Heart right ventricle (tissue), 16 donors: Measurements from ENCODE around the gene NHP2. TPM values are rescaled to one million over a fixed set of nuclear protein-coding genes. Genes with fewer than 3 reads are reported as not detected.

Experiments used
- ATAC-seq, 8 donors: fragments of 200-7000 bp; cut with Tn5 transposase; one replicate each; pipeline ENCODE4 v1.9.1; 2020; ENCODE audit warnings: mild to moderate bottlenecking in 8 of 8, moderate library complexity in 8 of 8, moderate number of reproducible peaks in 1 of 8
- DNase-seq, 2 donors: peaks; one replicate each; pipeline ENCODE4 v3.0.0-alpha.2; 2020
- H3K27ac ChIP-seq, 10 donors: fragments of 200-600 bp; sonication (generic) in 2 of 10; one replicate each; pipeline versions ENCODE4 v1.5.0 to v1.8.0; 2020 to 2022; ENCODE audit warnings: mild to moderate bottlenecking in 3 of 10
- H3K27me3 ChIP-seq, 7 donors: fragments of 200-600 bp; one replicate each; pipeline ENCODE4 v1.8.0; 2021 to 2022; ENCODE audit warnings: mild to moderate bottlenecking in 2 of 7
- H3K36me3 ChIP-seq, 9 donors: fragments of 200-600 bp; sonication (generic) in 1 of 9; one replicate each; pipeline versions ENCODE4 v1.5.0 to v1.8.0; 2020 to 2022; ENCODE audit warnings: mild to moderate bottlenecking in 2 of 9
- H3K4me1 ChIP-seq, 9 donors: fragments of 200-600 bp; sonication (generic) in 1 of 9; one replicate each; pipeline versions ENCODE4 v1.5.0 to v1.8.0; 2020 to 2022; ENCODE audit warnings: mild to moderate bottlenecking in 4 of 9
- H3K4me3 ChIP-seq, 10 donors: fragments of 200-600 bp; sonication (generic) in 2 of 10; one replicate each; pipeline versions ENCODE4 v1.5.0 to v1.8.0; 2020 to 2022; ENCODE audit warnings: mild to moderate bottlenecking in 7 of 10, moderate library complexity in 2 of 10
- H3K9me3 ChIP-seq, 11 donors: fragments of 200-600 bp in 10 of 11; sonication (generic) in 2 of 11; one replicate each; pipeline versions ENCODE4 v1.5.0 to v1.8.0; 2013 to 2022; ENCODE audit warnings: mild to moderate bottlenecking in 2 of 11, control low read depth in 1 of 11, moderate library complexity in 1 of 11
- WGBS, 2 donors: extraction: QIAGEN DNeasy Blood & Tissue Kit; methylation state at CpG; one replicate each; pipeline ENCODE4 v1.1.7; 2013; ENCODE audit warnings: inconsistent platforms in 1 of 2; 5-methylcytosine and 5-hydroxymethylcytosine counted together
- intact Hi-C, 10 donors: fragments of 100-400 bp; cut with DNase I; formaldehyde crosslinking; loops; one replicate each; pipeline versions ENCODE4 v1.11.1 to v1.14.2; 2022
- polyA plus RNA-seq, 2 donors: library from polyadenylated mRNA; stranded (reverse); fragments of 200-250 nt; gene quantifications; one replicate each; pipeline ENCODE4 v1.2.3, GENCODE V29; 2013
- total RNA-seq, 10 donors: library from RNA; stranded (reverse); fragmentation: NEBNext Ultra II Directional in 3 of 10; extraction: Animal tissue kit (Norgen Biotek cat#: 25700) in 3 of 10; gene quantifications; one replicate each; pipeline versions ENCODE4 v1.2.1 to v1.2.4, GENCODE V29; 2021 to 2023
- TF ChIP-seq, protein P1 (sequence below), 9 donors: fragments of 200-600 bp; sonication (generic) in 2 of 9; IDR thresholded peaks; one replicate each; pipeline versions ENCODE4 v1.5.0 to v1.8.0; 2021 to 2022; ENCODE audit warnings: antibody characterized with exemption in 9 of 9, mild to moderate bottlenecking in 5 of 9, moderate library complexity in 1 of 9
- donor health status: Arrhythmogenic right ventricular cardiomyopathy.
- donor health status: ischemic (EF 13 %, LVEDD 7.1; RV severe dilation, severe dysfunction).
- donor health status: healthy with polysubstance abuse.
- donor health status: DM: no; HTN: yes; CAD: no.
- donor health status: DM: no; HTN: no; CAD: no.
- donor health status: ischemic (EF 25% LVEDD 6.9; RV normal size, moderate dysfunction).
- donor health status: ischemic (EF 25% LVEDD 5.7; RV mildly dilated, moderate dysfunction).
- donor health status: healthy.
- donor health status: DM: yes; HTN: yes; CAD: no.
- donor health status: Ischemic cardiomyopathy.
- donor health status: ischemic (EF 35%, LVEDD 5.7; RV mildly dilated, moderate dysfunction).
- donor health status: nonischemic (EF 11% LVEDD 7.7; RV severe dilation, severe dysfunction).
- donor health status: DM: yes; HTN: yes; CAD: no.
- donor health status: PGD.
- donor health status: ischemic (EF 29% LVEDD 5.4; RV normal size, mild dysfunction).
- donor health status: nonischemic (EF 23%, LVEDD 6.1; RV moderate dilation, normal function).

Gene NHP2
- total and polyA plus RNA-seq, 12 donors = 59.8 to 272 (median 74.5) TPM

DNA sequence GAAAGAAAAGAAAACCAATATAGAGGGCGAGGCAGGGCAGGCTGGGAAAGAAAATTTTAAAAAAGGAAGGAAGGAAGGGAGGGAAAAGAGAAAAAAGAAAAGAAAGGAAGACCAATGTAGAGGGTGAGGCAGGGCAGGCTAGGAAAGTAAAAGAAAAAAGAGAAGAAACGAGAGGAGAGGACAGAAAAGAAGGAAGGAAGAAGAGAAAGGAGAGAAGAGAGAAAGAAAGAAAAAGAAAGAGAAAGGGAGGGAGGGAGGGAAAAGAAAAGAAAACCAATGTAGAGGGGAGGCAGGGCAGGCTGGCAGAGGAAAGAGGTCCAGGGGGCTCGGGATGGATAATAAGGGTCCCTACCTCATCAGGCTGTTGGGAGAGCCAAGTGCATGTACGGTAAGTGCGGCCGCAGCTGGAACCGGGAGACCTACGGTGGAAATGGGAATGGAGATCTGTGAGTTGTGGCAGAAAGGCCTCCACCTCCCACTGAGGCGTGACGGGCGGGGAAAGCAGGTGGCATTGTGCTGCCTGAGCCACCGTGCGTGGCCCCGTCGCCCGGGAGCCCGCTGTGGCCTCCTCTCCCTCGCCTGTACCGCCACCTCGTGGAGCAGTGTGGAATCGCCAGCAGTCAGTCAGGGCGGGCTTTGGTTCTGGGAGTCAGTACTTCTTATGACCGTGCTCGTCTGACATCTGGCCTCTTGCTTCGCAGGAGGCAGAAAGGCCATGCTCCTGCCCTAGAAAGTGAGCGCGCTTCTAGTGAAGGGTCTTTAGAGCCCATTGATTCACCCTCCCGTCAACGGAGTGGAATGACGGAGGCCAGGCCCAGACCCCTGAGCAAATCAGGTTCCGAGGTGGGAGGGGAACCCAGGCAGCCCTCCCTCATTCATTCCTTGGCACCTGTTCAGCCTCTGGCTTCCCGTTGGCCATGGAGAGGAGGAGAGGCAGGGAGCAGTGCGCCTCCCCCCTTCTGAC lies 10.4 kb upstream of the NHP2 start:
- TF ChIP-seq, protein P1, sequence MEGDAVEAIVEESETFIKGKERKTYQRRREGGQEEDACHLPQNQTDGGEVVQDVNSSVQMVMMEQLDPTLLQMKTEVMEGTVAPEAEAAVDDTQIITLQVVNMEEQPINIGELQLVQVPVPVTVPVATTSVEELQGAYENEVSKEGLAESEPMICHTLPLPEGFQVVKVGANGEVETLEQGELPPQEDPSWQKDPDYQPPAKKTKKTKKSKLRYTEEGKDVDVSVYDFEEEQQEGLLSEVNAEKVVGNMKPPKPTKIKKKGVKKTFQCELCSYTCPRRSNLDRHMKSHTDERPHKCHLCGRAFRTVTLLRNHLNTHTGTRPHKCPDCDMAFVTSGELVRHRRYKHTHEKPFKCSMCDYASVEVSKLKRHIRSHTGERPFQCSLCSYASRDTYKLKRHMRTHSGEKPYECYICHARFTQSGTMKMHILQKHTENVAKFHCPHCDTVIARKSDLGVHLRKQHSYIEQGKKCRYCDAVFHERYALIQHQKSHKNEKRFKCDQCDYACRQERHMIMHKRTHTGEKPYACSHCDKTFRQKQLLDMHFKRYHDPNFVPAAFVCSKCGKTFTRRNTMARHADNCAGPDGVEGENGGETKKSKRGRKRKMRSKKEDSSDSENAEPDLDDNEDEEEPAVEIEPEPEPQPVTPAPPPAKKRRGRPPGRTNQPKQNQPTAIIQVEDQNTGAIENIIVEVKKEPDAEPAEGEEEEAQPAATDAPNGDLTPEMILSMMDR (IDR thresholded peaks at IDR 0.05) = peak; percentile 94 to 99 (median 99)

GRCh38 chr5:178162481-178162880 lies 8.8 kb upstream of the NHP2 start:
- Histone ChIP-seq H3K36me3 (no peaks in the 10 kb centered on the region), H3K4me3 (no peak overlapping the region), H3K27ac (no peak overlapping the region), H3K4me1 (peaks cover 0 to 10% (median 8%) of the 10 kb centered on the region in 9 donors), H3K27me3 (peaks cover 0 to 42% (median 29%) of the 10 kb centered on the region in 7 donors), H3K9me3 (no peaks in the 10 kb centered on the region)
- 63 to 73% methylated on average over 9 of the region's 9 CpGs for WGBS, 2 donors
- ATAC-seq = no peak
- DNase-seq = no peak
- intact Hi-C loops = loop anchor here in 2 of 10 donors (1.0 to 5.0 kb wide), 2 partner anchors 85 to 86 kb away; no protein-coding TSS in a partner anchor
- TF ChIP-seq, protein P1 (IDR thresholded peaks at IDR 0.05) = no peak

More for the DNA sequence above, 10.4 kb upstream of the NHP2 start:
- intact Hi-C loops = loop anchor here in 9 of 10 donors (1.0 to 5.0 kb wide), 4 partner anchors 87 to 89 kb away; no protein-coding TSS in a partner anchor
- peaks cover 0 to 43% (median 33%) of the 10 kb centered on the region in 7 donors for H3K27me3 ChIP-seq
- H3K9me3 ChIP-seq = no peaks in the 10 kb centered on the region
- 7 to 9% methylated on average over 33 of the region's 33 CpGs for WGBS, 2 donors
- H3K27ac ChIP-seq = no peak overlapping the region
- peak overlapping the region in 6 of 10 donors; percentile 10 to 29 (median 26) for H3K4me3 ChIP-seq
- DNase-seq = peak; percentile 83 to 88
- peak; percentile 89 to 98 (median 94) for ATAC-seq
- peaks cover 0 to 10% (median 8%) of the 10 kb centered on the region in 9 donors for H3K4me1 ChIP-seq
- no peaks in the 10 kb centered on the region for H3K36me3 ChIP-seq

DNA sequence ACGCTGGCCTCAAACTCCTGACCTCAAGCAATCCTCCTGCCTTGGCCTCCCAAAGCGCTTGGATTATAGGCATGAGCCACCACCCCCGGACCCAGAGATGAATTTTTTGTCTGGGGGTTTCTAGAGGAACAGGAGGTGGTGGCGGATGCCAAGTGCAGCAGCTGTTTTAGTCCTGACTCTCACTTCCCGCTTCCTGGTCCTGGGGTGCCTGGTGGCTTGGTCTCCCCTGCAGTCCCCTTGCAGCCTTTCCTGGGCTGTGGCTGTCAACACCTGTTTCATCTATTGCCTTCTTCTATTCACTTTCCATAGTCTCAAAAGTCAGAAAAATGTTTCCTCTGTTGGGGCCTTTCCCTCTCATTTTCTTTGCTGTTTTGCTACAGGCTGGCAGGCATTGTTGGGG lies 6.5 kb upstream of the NHP2 start:
- Histone ChIP-seq H3K27me3 (peaks cover 0 to 29% (median 17%) of the 10 kb centered on the region in 7 donors), H3K4me1 (peaks cover 0 to 10% (median 8%) of the 10 kb centered on the region in 9 donors), H3K27ac (no peak overlapping the region), H3K9me3 (no peaks in the 10 kb centered on the region), H3K36me3 (no peaks in the 10 kb centered on the region), H3K4me3 (no peak overlapping the region)
- TF ChIP-seq, protein P1 (IDR thresholded peaks at IDR 0.05) = no peak
- 84% methylated on average over 5 of the region's 5 CpGs for WGBS, 2 donors
- no peak for DNase-seq
- intact Hi-C loops = loop anchor here in 1 of 10 donors (5.0 kb wide), 1 partner anchor 83 kb away; no protein-coding TSS in a partner anchor
- ATAC-seq = no peak

DNA sequence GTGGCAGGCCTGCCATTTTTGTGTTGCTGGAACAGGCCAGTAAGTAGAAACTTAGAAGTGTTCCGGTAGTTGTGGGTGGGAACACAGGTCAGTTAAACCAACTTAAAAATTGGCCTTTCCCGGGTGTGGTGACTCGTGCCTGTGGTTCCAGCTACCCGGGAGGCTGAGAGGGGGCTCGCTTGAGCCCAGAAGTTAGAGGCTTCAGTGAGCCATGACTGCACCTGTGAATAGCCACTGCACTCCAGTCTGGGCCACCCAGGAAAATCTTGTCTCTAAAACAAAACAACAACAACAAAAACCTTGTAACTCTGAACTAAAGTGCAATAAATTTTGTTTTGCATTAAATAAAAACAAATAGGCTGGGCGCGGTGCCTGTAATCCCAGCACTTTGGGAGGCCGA lies 1.4 kb upstream of the NHP2 start:
- TF ChIP-seq, protein P1 (IDR thresholded peaks at IDR 0.05) = no peak
- intact Hi-C loops = no loop called here
- Histone ChIP-seq H3K4me1 (peaks cover 0 to 29% (median 20%) of the 10 kb centered on the region in 9 donors), H3K27me3 (no peaks in the 10 kb centered on the region), H3K27ac (no peak overlapping the region), H3K36me3 (peaks cover 0 to 17% (median 8%) of the 10 kb centered on the region in 9 donors), H3K9me3 (no peaks in the 10 kb centered on the region), H3K4me3 (no peak overlapping the region)
- 89 to 93% methylated on average over 8 of the region's 8 CpGs for WGBS, 2 donors
- no peak for ATAC-seq
- DNase-seq = no peak
